Hematopoietic multipotent progenitor cell treated with erythropoietin and hydrocortisone succinate and interleukin-3 and kit ligand, for 15 days (in vitro differentiated cells): ENCODE data around the gene SLC26A2.
"Not testable (repeated sequence)": the region's sequence is repeated elsewhere in the genome, so short reads cannot be mapped to it uniquely, and the experiment has no call there.

ENCODE experiments used
- DNase-seq: peaks from one replicate; pipeline ENCODE4 v3.0.0-alpha.2; 2015; ENCODE audit warnings: low spot score

Gene SLC26A2

DNA sequence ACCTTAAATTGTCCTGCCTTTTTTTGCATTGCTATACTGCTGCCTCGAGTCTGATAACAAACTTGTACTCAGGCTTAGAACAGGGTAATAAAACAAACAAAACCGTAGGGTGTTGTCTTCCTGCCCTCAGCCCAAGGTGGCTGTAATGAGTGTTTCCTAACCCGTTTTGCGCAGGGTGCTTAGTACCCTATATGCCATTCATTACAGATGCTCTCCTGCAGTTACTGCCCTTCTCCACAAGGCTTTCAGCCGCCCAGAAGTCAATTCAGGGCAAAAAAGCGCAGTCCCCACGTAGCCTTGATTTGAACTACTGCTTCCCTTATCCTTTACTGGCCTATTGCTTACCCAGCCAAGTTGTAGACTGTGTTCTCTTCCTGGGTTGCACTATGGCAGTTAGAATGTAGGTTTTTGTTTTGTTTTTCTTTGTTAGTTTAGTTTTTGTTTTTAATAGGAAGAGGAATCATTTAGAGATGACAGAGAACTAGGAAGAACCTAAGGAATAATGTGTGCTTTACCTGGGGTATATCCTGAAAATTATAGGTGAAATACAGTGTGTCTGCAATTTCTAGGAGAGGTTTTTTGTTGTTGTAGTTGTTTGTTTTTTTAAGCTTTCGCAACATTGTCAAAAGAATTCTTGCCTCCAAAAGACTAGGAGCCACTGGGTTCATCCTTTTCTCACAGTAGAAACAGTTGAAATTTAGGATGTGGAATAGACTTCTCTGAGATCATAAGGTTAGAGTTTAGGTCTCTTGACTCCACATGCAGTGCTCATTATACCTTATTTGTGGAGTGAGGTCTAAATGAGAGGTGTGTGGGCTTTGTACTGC is 41.3 kb downstream of the SLC26A2 start:
- DNase-seq: peak; percentile 80

DNA sequence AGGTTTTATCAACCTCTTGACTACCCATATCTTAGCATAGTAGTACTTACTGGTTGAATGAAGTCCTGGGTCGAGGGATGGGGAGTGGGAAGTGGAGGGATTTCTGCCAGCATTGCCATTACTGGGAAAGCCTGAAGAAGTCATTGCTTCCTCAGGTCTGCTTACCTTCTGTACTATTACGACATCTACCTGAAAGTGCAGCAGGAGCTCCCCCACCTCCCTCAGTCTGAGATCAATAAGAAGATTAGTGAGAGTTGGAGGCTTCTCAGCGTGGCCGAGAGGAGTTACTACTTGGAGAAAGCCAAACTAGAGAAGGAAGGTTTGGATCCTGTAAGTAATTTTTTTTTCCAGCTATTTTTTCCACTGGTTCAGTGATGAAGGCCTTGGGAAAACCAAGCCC is 45.8 kb downstream of the SLC26A2 start:
- no peak for DNase-seq

DNA sequence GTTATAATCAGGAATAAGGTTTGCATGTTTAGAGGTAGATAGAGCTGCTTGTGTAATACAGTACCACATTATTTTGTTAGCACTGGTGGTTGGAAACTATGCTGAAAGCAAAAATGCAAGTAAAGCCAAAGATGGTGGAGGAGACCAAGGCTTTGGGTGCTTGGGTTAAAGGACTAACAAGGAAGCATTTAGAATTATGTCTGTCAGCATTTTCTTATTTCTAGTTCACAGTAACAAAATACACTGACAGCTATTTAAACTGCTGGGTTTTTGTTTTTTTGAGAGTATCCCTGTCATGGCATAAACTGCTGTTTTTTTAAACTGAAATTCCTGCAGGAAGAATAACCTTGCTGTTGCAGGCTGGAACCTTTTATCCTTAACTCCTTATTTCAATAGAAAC is 46.5 kb downstream of the SLC26A2 start:
- DNase-seq: no peak

DNA sequence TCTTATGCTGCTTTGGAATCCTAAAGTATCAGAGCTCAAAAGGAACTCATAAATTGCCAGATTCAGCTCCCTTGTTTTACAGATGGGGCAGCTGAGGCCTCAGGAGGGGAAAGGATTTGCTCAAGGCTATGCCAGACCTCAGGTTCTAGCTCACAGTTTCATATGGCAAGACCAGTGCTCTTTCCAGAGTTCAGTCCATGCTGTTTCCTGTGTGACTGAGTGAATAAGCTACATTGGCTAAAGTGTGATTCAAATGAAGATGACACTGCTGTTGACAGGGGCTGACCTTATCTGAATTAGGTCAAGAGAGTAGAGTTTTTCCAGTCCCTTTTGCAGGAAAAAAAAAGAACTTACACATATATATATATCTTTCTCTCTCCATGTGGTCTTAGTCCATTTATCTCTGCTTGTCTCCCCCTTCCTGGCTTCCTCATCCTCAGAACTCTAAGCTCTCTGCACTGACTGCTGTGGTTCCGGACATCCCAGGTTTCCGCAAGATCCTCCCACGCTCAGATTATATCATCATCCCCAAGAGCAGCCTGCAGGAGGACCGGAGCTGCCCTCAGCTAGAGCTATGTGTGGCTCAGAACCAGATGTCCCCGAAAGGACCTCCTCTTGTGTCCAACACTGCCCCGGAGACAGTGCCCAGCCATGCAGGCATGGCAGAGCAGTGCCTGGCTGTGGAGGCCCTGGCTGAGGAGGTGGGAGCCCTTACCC is 49.3 kb downstream of the SLC26A2 start:
- no peak for DNase-seq

DNA sequence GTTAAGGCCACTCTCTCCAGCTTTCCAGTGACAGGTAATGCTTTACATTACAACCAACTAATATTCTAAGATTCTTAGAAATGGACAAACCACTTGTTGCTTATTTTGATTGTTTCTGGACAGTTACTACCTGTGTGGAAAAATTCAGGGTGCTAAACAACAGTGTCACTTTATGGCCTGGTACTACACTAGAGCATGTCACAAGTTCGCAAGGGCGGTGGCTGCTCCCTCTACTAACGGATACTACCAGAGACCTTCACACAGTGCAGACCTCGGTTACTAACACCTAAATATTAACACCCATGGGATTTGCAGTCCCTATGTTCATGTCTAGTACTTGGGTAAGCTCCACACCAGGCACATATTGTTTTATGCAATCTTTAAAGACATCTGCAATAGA is 53.4 kb downstream of the SLC26A2 start:
- DNase-seq: no peak

DNA sequence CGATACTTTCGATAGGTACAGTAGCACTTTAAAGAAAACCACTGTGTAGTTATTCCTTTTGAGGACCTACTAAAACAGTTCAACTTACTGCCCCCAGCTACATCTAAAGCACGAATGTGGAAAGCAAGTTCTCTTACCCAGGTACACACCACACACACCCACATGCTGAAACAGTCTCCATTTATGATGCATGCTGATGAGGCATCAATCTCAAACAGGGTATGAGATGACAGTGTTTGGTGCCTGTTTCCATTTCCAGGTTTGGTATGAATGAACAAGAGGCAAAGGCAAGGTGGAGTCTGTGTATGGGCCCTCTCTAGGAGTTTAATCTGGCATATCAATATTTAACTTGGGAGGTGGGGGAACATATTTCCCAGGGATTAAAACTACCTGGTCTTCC is 53.9 kb downstream of the SLC26A2 start:
- DNase-seq: no peak

DNA sequence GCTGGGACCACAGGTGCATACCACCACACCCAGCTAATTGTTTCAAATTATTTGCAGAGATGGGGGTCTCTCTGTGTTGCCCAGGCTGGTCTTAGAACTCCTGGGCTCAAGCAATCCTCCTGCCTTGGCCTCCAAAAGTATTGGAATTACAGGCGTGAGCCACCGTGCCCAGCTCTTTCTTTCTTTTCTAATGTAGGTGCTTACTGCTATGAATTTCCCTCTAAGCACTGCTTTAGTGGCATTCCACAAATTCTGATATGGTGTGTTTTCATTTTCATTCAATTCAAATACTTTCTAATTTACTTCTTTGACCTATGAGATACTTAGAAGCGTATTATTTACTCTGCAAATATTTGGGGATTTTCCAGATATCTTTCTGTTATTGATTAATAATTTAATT is 54.9 kb downstream of the SLC26A2 start:
- DNase-seq: no peak

DNA sequence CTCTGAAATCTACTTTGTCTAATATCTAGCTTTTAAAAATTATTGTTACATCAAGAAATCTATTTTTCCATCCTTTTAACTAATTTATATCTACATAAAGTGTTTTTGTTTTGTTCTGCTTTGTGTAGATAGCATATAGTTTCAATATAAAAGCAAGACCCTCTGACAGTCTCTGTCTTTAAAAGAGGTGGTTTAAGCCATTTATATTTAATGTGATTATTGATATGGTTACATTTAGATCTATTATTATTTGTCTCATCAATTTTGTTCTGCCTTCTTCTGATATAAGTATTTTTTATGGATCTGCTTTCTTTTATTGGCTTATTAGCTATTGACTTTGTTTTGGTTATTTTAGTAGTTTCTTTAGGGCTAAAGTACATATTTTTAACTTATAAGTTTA is 56.0 kb downstream of the SLC26A2 start:
- no peak for DNase-seq

DNA sequence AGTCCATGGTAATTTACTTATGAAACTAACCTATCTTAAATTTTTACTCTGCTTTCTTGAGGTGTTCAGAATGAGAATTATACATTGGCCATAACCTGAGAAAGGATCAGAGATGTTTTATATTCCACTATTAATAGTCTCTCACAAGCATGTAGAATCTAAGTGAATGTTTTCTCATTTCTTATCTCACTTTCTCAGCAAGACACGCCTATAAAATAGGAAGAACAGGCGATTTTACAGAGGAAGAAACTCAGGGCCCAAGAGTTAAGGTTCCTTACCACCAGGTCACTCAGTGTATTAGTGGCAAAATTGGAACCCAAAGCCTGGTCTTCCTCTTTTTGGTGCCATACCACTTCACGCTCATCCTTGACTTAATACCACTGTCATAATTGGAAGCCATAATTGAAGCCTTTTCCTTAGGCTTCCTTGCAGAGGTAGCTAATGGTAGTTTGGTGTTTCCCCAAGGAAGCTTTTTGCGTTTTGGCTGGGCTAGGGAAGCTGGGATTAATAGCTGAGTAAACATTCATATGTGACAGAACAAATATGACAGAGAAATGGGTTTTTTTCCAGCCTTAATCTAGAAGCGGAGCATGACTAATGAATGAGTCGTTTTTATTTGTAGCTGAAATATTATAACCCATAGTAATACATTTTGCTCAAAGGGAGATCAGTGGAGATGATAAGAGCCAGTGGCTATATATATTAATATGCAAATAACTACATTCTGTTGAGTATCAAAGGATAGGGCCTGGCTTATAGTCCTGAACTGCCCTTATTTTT is 56.9 kb downstream of the SLC26A2 start:
- peak; percentile 70 for DNase-seq

DNA sequence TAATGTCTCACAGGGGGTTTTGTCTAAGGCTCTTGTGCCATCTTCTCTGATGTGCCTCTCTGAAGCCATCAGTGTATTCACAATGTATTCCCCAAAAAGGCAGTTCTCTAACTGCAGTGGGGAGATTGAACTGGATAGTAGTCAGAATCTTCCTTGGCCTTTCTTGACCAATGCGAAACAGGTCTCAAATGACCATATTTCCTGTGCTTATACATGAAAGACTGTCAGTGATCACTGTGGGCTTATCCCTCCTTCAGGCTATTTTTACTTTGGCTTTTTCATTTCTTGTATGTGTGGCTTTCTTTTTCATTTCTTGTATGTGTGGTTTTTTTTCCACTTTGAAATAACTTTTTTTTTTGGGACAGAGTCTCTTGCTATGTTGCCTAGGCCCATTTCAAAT is 59.7 kb downstream of the SLC26A2 start:
- DNase-seq: no peak

DNA sequence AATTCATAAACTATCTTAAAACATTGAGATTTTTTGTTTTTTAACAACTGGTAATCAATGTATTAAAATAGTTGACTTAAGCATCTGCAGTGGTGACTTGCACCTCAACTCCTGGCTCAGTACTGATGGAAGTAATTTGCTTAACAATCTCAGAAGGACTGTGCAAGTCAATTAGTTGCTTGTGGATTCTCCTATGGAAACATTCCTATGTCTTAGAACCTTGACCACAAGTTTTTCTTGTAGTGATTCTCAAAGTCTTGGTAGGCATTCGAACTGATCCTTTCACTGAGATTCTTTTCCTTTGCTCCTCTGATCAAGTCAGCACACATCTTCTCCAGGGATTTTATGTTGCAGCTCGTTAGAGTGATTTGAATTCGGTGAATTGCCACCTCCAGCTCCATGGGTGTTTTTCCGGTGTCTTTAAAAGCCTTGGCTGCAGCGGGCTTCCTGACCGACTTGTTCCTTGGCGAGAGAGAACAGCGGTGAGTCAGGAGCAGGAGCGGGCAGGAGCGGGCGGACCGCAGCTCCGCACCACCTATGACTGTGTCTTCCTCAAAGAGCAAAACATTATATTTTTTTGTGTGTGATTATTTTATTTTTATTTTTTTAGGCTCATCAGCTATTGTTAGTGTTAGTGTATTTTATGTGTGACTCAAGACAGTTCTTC is 61.1 kb downstream of the SLC26A2 start:
- DNase-seq: no peak

DNA sequence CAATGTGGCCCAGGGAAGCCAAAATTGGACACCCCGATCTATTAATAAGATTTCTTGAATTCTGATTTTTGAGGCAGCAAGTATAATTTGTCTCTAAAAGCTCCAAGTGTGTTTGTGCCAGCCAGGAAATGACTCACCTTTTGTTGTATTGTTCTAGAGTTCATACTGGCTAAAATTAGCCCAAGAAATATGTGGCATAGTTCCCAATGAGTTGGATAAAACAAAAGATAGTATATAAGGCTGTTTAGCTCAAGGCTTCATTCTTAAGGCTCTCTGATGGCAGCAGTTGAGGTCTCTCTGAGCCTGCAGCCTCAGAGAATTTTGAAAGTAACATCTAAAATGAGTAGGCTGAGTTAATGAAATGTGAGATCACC is 61.6 kb downstream of the SLC26A2 start:
- DNase-seq: no peak

DNA sequence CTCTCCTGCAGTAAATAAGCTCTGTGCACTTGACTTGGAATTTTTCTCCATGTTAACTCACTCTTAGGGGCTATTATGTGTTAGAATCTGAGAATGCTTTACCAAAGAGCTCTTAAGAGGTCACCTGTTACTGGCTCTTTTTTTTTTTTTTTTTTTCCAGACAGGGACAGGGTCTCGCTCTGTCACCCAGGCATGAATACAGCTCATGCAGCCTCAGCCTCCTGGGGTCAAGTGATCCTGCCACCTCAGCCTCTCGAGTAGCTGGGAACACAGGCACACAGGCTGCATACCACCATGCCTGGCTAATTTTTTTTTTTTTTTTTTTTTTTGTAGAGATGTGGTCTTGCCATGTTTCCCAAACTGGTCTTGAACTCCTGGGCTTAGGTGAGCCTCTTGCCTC is 62.1 kb downstream of the SLC26A2 start:
- no peak for DNase-seq

DNA sequence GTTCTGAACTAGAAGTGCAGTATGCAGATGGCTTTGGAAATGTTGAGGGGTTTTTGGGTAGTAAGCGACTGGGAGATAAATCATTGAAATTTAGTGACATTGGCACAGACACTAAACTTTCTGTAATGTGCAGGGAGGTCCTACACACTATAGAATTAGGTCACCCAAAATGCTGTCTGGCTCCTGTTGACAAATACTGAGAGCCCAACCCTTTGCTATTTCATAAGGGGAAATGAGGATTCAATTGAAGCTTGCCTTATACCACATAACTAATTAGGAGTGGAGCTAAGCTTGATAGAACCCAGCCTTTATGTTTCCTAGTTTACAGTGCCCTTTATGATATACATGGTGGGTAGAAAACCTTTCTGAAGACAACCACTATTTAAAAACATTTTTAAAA is 62.6 kb downstream of the SLC26A2 start:
- DNase-seq: no peak

DNA sequence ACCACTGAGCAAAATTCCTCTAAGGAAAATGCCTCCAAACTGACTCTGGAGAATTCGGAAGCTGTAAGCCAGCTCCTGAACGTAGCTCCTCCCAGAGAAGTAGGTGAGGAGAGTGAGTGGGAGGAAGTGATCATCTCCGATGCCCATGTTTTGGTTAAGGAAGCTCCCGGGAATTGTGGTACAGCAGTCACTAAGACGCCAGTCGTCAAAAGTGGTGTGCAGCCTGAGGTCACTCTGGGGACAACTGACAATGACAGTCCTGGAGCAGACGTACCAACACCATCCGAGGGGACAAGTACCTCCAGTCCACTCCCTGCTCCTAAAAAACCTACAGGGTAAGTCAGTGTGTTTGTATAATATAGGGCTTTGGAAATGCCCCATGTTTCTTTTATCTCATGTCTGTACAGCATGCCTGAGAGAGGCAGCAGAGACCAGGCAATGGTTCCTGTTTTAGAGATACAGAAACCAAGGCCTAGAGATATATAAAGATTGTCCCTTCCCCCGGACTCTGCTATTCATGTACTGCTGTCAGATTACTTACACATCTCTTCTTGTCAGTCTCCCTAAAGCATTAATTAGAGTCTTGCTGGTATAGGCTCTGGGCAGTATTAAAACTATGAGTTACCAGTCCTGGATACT is 63.9 kb downstream of the SLC26A2 start:
- DNase-seq: peak; percentile 41

DNA sequence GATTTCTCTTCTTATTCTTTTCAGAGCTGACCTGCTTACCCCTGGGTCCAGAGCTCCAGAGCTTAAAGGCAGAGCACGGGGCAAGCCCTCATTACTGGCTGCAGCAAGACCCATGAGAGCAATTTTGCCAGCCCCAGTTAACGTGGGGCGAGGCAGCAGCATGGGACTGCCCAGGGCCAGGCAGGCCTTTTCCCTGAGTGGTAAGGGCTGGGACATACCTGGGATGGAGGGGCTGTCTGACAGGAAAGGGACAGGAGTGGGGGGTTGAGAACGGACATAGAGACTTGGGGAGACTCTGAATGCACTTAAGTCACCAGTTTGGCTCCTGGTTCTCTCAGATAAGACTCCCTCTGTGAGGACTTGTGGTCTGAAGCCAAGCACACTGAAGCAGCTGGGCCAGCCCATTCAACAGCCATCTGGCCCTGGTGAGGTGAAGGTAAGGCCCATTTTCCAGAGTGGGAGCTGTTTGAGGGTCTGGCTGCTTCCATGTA is 66.2 kb downstream of the SLC26A2 start:
- peak; percentile 84 for DNase-seq

DNA sequence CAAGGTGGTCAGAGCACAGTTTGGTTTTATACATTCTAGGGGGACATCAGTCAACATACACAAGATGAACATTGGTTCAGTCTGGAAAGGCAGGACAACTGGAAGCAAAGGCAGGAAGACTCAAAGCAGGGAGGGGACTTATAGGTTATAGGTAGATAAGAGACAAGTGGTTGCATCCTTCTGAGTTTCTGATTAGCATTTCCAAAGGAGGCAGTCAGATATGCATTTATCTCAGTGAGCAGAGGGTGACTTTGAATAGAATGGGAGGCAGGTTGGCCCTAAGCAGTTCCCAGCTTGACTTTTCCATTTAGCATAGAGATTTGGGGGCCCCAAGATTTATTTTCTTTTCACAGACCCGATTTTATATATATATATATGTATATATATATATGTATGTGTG is 67.5 kb downstream of the SLC26A2 start:
- not testable (repeated sequence) for DNase-seq

DNA sequence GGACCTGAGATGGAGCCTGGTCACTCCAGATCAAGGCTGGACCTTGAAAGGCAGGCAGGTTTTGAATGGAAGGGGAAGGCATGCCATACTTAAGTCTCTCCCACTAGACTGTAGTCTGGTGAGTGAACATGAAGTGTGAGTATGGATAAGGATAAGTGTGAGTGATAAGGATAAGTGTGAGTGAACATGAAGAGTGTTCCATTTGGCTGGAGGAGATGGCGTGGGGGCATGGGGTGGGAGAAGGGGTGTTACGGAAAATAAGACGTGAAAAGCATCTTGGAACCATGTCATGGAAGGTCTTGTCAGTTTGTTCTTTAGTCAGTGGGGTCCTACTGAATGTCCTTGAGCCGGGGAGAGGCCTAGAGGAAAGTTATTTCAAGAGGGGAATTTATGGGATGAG is 72.8 kb downstream of the SLC26A2 start:
- no peak for DNase-seq

DNA sequence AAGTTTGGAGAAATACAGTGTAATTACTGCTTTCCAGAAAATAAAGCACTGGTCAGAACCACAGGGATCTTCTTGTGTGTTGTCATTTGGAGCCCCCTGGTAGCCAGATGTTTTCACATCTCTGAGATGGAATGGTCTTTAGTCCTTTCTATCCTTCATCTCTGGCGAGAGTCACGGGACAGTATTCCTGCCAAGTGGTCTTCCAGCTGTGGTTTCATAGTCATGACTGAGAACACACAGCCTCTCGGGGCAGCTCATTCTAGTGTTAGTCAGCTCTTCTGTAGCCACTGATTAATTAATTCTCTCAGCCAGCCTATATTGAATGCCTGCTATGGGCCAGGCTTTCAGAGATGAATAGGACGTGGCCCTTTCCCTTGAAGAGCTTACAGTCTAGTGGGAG is 74.1 kb downstream of the SLC26A2 start:
- no peak for DNase-seq

DNA sequence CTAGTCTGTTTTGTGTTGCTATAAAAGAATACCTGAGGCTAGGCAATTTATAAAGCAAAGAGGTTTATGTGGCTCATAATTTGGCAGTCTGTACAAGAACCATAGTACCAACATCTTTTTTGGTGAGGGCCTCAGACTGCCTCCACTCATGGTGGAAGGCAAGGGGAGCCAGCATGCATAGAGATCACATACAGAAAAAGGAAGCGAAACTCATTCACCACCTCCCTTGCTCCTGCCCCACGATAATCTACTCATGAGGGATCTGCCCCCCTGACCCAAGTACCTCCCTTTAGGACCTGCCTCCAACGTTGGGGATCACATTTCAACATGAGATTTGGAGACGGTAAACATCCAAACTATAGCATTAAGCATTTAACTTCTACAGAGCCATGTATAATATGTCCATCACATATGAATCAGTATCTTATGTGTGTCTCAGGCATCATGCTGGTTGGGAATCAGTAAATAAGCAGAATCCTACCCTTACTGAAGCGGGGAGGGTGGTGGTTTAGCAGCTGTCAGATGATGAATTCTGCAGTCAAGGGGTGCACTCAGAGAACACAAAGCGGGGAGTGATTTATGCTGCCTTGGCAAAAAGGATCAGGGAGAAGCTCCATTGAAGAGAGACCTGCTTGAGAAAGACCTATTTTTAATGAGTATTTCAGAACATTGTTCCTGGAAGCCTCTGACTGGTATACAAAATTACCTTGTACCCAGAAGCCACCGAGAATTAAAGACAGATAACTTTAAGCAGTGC is 74.8 kb downstream of the SLC26A2 start:
- DNase-seq: no peak

DNA sequence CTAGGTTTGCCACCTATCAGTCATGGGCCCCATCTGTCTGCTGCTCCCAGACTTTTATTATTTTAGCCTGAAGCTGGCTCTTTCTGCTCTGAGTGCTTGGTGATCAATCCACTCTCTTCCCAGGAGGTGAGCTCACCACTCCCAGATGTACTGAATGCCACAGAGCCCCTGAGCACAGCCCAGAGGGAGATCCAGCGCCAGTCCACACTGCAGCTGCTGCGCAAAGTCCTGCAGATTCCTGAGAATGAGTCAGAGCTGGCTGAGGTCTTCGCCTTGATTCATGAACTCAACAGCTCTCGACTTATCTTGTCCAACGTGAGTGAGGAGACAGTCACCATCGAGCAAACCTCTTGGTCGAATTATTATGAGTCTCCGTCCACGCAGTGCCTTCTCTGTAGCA is 76.0 kb downstream of the SLC26A2 start:
- DNase-seq: no peak
